ENCODE measurements around the gene TENT4A. TPM values are rescaled to one million over a fixed set of nuclear protein-coding genes. Genes with fewer than 3 reads are reported as not detected.

Gene TENT4A
- total RNA-seq, 1 donor from 2014 or later = 28.6 TPM

DNA sequence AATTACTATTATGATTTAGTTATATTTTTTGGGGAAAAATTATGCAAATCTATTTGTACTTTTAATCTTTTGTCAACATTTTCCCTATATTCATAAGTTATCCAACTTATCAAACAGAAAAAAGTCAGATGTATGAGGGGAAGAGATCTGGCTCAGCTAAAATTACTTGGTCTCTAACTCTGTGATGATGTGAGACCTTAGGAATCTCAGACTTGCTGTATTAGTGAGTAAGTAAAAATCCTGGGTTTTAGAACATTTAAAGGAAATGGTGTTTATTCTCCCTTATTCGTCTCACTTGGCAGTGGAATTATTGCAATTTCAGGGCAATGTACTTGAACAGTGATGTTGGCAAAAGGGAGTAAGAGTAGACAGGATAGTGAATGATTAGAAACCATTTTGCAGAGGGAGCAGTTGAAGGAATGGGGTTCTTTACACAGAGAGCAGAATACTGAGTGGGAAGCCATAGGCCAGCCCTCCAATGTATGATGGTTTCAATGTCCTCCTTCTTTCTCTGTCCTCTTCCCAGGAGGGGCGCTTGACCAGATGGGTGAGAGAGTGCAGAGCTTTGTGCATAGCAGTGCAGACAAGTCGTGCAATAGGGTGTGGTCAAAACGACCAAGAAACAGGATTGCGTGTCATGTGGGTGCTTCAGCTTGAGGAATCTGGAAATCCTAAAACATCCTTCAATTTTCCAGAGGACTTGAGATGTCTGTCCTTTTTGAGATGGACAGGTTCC lies 91.7 kb downstream of the TENT4A start:
- ATAC-seq (no peak), DNase-seq (ENCODE audit: low spot score) (no peak)
- intact Hi-C loops (cut with DNase I) = no loop called here

DNA sequence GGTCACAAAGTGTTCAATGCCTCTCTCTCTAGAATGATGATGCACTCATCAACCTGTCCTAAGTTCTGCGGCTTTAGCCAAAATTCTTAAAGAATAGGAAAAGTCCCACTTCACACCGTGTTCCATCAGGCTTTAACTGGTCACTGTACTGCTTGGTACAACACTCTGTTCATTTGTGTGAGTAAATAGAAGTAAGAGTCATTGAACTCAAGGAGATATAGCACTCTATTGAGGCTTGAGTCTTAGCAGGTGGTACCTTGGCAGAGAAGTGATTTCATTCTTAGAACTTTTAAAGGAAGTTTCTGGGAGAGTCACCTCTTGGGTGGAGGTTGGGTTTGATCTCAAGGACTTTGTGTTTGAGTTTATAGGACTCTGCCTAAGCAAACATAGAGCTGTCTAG lies 92.6 kb downstream of the TENT4A start:
- ATAC-seq = no peak
- no peak for DNase-seq (ENCODE audit: low spot score)
- intact Hi-C loops (cut with DNase I) = no loop called here

Other genes with a start within 250 kb of the TENT4A start
- 53.0 TPM for gene NSUN2, start 80.4 kb upstream of the TENT4A start, total RNA-seq
- 9.6 TPM for gene SRD5A1, start 80.0 kb upstream of the TENT4A start, total RNA-seq

Data from sciatic nerve (tissue), 2 donors.